Neural crest cell (in vitro differentiated cells): ENCODE results near the gene TSSC4. TPM values are rescaled to one million over a fixed set of nuclear protein-coding genes. Genes with fewer than 3 reads are reported as not detected.

ENCODE experiments used
- DNase-seq: peaks from one replicate; pipeline ENCODE4 v3.0.0; 2021; ENCODE audit warnings: low read depth, mixed read lengths, low spot score
- H3K27ac Mint-ChIP-seq: one replicate; pipeline ENCODE4 v1.8.0; 2021; ENCODE audit warnings: mild to moderate bottlenecking, mixed read lengths; ENCODE audit not compliant: unreplicated experiment
- H3K27me3 Mint-ChIP-seq: 2 replicates; pipeline ENCODE4 v1.8.0; 2021; ENCODE audit warnings: low read depth, mild to moderate bottlenecking, mixed read lengths
- H3K36me3 Mint-ChIP-seq: 2 replicates; pipeline ENCODE4 v1.8.0; 2021; ENCODE audit warnings: low read depth, mild to moderate bottlenecking, mixed read lengths
- H3K4me1 Mint-ChIP-seq: 2 replicates; pipeline ENCODE4 v1.8.0; 2021; ENCODE audit warnings: mixed read lengths
- H3K4me3 Mint-ChIP-seq: one replicate; pipeline ENCODE4 v1.8.0; 2021; ENCODE audit warnings: mild to moderate bottlenecking, mixed read lengths
- H3K9me3 Mint-ChIP-seq: 2 replicates; pipeline ENCODE4 v1.8.0; 2021; ENCODE audit warnings: mixed read lengths
- total RNA-seq: library from RNA; stranded (reverse); gene quantifications from 2 replicates; pipeline ENCODE4 v1.2.1, GENCODE V29; 2021
- TF ChIP-seq, protein P1 (sequence below): fragments of 200-600 bp; sonication (generic); conservative IDR thresholded peaks from 2 replicates; pipeline ENCODE4 v1.5.0; 2021; ENCODE audit warnings: antibody characterized with exemption, mild to moderate bottlenecking

TSSC4 gene
- total RNA-seq, 1 donor from 2014 or later, result 60.1 TPM

DNA sequence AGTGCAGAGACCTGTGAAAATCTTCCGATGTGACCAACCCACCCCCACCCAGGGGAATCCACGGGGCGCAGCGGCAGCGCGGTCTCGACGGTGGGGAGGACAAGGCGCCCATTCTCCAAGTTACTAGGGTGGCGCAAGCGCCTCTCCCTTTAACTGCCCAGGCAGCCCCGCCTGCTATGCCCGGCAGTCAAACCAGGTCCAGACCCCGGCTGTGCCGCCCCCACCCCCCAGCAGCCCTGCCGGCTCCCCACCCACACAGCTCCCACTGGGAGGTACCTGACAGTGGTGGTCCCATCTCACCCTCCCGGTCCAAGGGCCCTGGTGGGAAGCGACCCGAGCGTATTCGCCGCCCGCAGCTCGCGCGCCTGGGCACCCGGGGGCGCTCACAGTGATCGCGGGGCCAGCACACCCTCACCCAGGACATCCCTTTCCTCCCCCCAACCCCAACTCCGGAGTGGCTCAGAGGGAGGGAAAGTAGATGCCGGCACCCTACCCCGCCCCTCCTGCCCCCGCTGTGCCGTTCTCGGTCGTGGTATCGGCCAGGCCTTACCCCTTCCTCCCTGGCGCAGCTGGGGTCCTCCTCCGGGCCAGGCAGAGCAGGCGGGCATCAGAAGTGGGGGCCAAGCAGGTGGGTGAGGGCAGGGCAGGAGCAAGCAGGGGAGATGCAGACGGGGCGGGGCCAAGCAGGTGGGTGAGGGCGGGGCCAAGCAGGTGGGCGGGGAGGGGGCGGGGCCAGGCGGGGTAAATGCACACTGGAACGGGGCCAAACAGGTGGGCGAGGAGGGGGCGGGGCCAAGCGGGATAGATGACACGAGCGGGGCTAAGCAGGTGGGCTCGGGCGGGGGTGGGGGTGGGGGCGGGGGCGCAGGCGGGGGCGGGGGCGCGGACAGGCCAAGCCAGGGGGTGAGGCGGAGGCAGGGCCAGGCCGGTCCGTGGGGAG lies 43.6 kb downstream of the TSSC4 start, which contains the start of gene TRPM5:
TSS of gene TRPM5 (minus strand) at position 634 of the 940 bp plus-strand sequence. CDS start 21,478 bp downstream, outside the sequence.
- no peak for DNase-seq
- TF ChIP-seq, protein P1, sequence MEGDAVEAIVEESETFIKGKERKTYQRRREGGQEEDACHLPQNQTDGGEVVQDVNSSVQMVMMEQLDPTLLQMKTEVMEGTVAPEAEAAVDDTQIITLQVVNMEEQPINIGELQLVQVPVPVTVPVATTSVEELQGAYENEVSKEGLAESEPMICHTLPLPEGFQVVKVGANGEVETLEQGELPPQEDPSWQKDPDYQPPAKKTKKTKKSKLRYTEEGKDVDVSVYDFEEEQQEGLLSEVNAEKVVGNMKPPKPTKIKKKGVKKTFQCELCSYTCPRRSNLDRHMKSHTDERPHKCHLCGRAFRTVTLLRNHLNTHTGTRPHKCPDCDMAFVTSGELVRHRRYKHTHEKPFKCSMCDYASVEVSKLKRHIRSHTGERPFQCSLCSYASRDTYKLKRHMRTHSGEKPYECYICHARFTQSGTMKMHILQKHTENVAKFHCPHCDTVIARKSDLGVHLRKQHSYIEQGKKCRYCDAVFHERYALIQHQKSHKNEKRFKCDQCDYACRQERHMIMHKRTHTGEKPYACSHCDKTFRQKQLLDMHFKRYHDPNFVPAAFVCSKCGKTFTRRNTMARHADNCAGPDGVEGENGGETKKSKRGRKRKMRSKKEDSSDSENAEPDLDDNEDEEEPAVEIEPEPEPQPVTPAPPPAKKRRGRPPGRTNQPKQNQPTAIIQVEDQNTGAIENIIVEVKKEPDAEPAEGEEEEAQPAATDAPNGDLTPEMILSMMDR, result no peak
- Mint-ChIP-seq H3K27me3 (peaks cover 78% of the 10 kb centered on the region), H3K4me1 (no peaks in the 10 kb centered on the region), H3K27ac (no peak within 1 kb of the TSS), H3K36me3 (no peaks in the 10 kb centered on the region), H3K4me3 (no peak within 1 kb of the TSS), H3K9me3 (peaks cover 3% of the 10 kb centered on the region)

DNA sequence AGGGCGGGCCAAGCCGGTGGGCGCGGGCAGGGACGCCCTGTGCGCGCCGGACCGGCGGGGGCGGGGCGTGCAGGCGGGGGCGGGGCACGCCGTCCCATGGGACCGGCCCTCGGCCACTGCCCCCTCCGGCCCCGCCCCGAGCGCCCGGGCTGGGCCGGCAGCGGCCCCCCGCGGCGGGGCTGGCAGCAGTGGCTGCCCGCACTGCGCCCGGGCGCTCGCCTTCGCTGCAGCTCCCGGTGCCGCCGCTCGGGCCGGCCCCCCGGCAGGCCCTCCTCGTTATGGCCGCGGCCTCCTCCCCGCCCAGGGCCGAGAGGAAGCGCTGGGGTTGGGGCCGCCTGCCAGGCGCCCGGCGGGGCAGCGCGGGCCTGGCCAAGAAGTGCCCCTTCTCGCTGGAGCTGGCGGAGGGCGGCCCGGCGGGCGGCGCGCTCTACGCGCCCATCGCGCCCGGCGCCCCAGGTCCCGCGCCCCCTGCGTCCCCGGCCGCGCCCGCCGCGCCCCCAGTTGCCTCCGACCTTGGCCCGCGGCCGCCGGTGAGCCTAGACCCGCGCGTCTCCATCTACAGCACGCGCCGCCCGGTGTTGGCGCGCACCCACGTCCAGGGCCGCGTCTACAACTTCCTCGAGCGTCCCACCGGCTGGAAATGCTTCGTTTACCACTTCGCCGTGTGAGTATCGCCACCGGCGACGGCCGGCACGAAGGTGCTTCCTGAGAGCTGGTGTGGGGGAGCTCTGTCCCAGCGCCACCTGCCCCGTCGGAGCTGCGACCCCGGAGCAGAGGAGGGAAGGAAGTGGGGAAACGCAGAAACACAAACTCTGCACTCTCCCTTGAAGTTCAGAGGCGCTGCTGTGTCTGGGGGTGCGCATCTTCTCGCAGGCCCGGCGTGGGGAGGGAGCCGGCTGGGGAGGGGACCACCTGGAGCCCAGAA lies 44.5 kb downstream of the TSSC4 start, which contains the start of gene KCNQ1:
TSS of gene KCNQ1 (plus strand) at position 188 of the 925 bp plus-strand sequence. CDS start at position 279, 91 bp downstream.
- peaks cover 71% of the 10 kb centered on the region for H3K27me3 Mint-ChIP-seq
- no peak for DNase-seq

DNA sequence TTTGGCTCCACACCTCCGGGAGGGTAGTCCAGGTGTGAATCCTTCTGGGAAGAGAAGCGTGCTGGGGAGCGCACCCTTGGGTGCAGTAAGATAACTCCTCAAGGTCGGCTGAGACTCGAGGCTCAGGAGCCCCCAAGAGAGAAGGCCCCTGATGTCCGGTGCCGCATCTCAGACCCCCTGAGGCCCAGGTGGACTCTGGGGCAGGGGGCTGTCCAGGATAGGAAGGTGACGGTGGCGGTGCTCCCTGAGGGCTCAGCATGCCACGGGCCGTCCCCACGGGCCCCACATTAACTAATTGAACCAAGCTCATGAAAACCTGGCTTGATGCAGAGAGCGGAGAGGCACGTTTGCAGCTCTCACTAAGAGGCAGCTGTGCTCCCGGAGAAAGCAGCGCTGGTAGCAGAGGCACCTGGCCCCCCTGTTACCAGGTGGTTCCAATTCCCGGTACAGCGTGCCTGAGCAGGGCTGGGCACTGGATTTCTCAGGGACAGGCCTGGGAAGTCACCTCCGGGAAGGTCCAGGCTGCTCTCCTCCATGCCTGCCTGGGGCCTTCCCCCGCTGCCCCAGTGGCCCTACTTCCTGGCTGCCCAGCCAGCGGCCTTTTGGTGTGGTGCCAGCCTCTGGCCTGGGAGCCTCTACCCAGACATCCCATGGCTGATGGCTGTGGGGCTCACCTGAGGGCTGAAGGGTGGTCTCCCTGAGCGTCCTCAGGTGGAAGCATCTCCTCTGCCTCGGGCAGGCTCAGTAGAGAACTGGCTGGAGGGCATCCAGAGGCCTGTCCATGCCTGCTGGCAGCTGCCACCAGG lies 45.4 kb downstream of the TSSC4 start:
- H3K4me1 Mint-ChIP-seq, result no peaks in the 10 kb centered on the region
- TF ChIP-seq, protein P1, result no peak
- no peak overlapping the region for H3K4me3 Mint-ChIP-seq
- H3K9me3 Mint-ChIP-seq, result no peaks in the 10 kb centered on the region
- H3K36me3 Mint-ChIP-seq, result no peaks in the 10 kb centered on the region
- H3K27me3 Mint-ChIP-seq, result peaks cover 64% of the 10 kb centered on the region
- H3K27ac Mint-ChIP-seq, result no peak overlapping the region
- DNase-seq, result no peak

More for the DNA sequence above, 44.5 kb downstream of the TSSC4 start, which contains the start of gene KCNQ1:
- Mint-ChIP-seq H3K9me3 (no peaks in the 10 kb centered on the region), H3K4me1 (no peaks in the 10 kb centered on the region), H3K36me3 (no peaks in the 10 kb centered on the region), H3K27ac (no peak within 1 kb of the TSS), H3K4me3 (no peak within 1 kb of the TSS)
- TF ChIP-seq, protein P1, result peak; percentile 3

DNA sequence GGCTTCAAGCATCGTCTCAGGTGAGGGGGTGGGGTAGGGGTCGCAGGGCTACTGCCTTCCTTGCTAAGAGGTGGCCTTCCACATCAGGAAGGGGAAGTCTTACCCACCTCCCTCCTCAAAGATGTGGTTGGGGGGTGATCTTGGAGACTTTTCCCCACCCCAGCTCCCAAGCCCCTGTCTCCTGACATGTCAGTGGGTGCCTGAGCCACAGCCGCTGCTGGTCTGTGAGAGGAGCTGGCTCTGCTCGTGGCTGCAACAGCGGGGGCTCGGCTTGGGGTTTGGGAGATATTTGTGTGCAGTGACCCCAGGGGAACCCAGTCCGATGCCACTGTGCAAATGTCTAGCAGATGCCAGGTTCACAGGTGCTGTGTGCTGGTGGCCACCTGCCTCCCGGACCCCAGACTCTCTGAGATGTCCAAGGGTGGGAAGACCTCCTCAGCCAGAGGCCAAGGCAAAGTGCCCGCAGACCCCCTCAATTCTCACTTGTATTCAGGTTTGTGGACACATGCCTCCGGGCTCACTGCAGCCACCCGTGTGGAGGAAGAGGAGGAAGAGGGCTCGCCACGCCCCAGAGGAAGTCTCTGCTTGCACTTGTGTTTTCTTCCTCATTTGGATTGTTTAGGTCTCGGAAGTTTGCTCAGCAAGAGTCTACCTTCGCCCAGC lies 46.2 kb downstream of the TSSC4 start:
- DNase-seq, result no peak
- no peak overlapping the region for H3K27ac Mint-ChIP-seq
- H3K27me3 Mint-ChIP-seq, result peaks cover 61% of the 10 kb centered on the region
- H3K4me3 Mint-ChIP-seq, result no peak overlapping the region
- no peaks in the 10 kb centered on the region for H3K36me3 Mint-ChIP-seq
- TF ChIP-seq, protein P1, result no peak
- H3K9me3 Mint-ChIP-seq, result no peaks in the 10 kb centered on the region
- H3K4me1 Mint-ChIP-seq, result no peaks in the 10 kb centered on the region
